ENCODE measurements around the gene ZBTB18.

ZBTB18 gene

GRCh38 chr1:244064621-244065020 lies 13.5 kb downstream of the ZBTB18 start:
- no peak for DNase-seq

- DNase-seq: no peak
These were observed 14.1 kb downstream of the ZBTB18 start for GRCh38 chr1:244065063-244065793.

GRCh38 chr1:244065960-244066388 lies 14.9 kb downstream of the ZBTB18 start:
- DNase-seq: no peak

GRCh38 chr1:244066954-244067716 lies 16.1 kb downstream of the ZBTB18 start:
- DNase-seq: no peak

GRCh38 chr1:244067893-244068292 lies 16.8 kb downstream of the ZBTB18 start:
- no peak for DNase-seq

GRCh38 chr1:244068567-244068966 lies 17.5 kb downstream of the ZBTB18 start:
- DNase-seq: no peak

- no peak for DNase-seq
These were observed 18.3 kb downstream of the ZBTB18 start for GRCh38 chr1:244069326-244069898.

GRCh38 chr1:244074559-244075171 lies 23.6 kb downstream of the ZBTB18 start:
- no peak for DNase-seq

- no peak for DNase-seq
These were observed 24.2 kb downstream of the ZBTB18 start for GRCh38 chr1:244075247-244075722.

GRCh38 chr1:244076740-244077139 lies 25.7 kb downstream of the ZBTB18 start:
- DNase-seq: no peak

GRCh38 chr1:244077473-244078220 lies 26.6 kb downstream of the ZBTB18 start:
- DNase-seq: peak; percentile 60

GRCh38 chr1:244080343-244080929 lies 29.4 kb downstream of the ZBTB18 start:
- no peak for DNase-seq

GRCh38 chr1:244082969-244083368 lies 31.9 kb downstream of the ZBTB18 start:
- no peak for DNase-seq

- DNase-seq: no peak
These were observed 32.4 kb downstream of the ZBTB18 start for GRCh38 chr1:244083383-244083943.

GRCh38 chr1:244084763-244085162 lies 33.7 kb downstream of the ZBTB18 start:
- no peak for DNase-seq

GRCh38 chr1:244085891-244086290 lies 34.8 kb downstream of the ZBTB18 start:
- no peak for DNase-seq

- no peak for DNase-seq
These were observed 36.0 kb downstream of the ZBTB18 start for GRCh38 chr1:244087021-244087560.

GRCh38 chr1:244087611-244088010 lies 36.5 kb downstream of the ZBTB18 start:
- DNase-seq: no peak

- DNase-seq: no peak
These were observed 37.1 kb downstream of the ZBTB18 start for GRCh38 chr1:244088161-244088560.

- no peak for DNase-seq
These were observed 38.5 kb downstream of the ZBTB18 start for GRCh38 chr1:244089561-244089960.

GRCh38 chr1:244090645-244091044 lies 39.6 kb downstream of the ZBTB18 start:
- no peak for DNase-seq
